Measurements from ENCODE around the gene OR6S1.
"Not testable (repeated sequence)": the region's sequence is repeated elsewhere in the genome, so short reads cannot be mapped to it uniquely, and the experiment has no call there.

The OR6S1 gene

DNA sequence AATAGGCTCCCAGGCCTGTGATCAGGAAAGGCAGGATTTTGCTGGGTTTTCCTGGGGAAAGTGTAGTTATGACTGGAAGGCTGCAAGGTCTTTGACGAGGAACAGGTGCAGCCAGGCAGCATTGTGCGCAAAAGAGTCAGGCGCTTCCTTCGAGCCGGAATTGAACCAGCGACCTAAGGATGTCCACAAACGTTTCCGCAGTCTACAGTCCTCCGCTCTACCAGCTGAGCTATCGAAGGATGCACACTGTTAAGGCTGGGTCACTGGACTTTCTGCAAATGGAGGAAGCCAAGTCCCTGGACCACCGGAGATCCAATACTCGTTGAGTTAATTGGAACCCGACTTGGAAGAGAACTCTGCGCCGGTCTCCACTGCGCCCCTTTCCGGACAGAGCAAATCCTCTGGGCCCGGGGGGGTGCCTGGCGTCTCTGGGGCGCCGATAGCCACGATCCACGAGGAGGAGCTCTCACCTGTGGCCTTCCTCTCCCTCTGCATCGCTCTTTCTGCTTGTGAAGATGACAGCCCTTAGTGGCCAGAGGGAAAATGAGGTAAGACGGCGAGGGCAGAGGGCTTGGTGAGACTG lies 18.4 kb upstream of the OR6S1 start:
- CTCF ChIA-PET = interaction anchor here (0.6 to 4.9 kb wide), 5 partner anchors 14 to 54 kb away, joined by 3 to 51 read pairs (median 5); no protein-coding TSS in a partner anchor
- Mint-ChIP-seq H3K36me3 (no peaks in the 10 kb centered on the region), H3K27ac (no peak overlapping the region), H3K4me3 (no peak overlapping the region), H3K9me3 (no peaks in the 10 kb centered on the region), H3K27me3 (peaks cover 96% of the 10 kb centered on the region), H3K4me1 (peaks cover 48% of the 10 kb centered on the region)
- no peak for DNase-seq

DNA sequence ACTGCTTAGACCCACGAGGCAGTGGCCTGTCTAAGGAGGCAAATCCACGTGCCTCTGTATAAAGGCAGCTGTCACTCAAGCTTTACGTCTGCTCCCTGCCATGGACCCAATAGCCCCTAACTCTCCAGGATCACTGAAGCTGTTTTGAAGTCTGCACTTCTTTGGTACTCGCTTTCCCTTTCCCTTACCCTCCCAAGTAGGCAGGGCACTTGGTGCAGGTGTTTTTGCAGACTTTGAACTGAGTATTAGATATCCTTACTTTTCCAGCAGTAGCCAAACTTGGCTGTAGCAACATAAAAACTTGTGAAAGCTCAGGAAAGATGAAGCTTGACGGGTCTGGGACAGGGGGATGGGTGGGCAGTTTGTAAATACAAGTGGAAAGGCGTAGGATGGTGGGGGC lies 17.8 kb upstream of the OR6S1 start:
- peaks cover 94% of the 10 kb centered on the region for H3K27me3 Mint-ChIP-seq
- no peaks in the 10 kb centered on the region for H3K9me3 Mint-ChIP-seq
- CTCF ChIA-PET = interaction anchor here (1.0 to 4.9 kb wide), 6 partner anchors 13 to 75 kb away, joined by 3 to 51 read pairs (median 10); partner anchors contain the start of gene ANG
- peaks cover 46% of the 10 kb centered on the region for H3K4me1 Mint-ChIP-seq
- no peak for DNase-seq
- peaks cover under 1% of the 10 kb centered on the region for H3K36me3 Mint-ChIP-seq
- no peak overlapping the region for H3K27ac Mint-ChIP-seq
- no peak overlapping the region for H3K4me3 Mint-ChIP-seq

- Mint-ChIP-seq H3K27ac (no peak overlapping the region), H3K4me3 (no peak overlapping the region), H3K27me3 (peaks cover 94% of the 10 kb centered on the region), H3K36me3 (peaks cover 2% of the 10 kb centered on the region), H3K9me3 (no peaks in the 10 kb centered on the region), H3K4me1 (peaks cover 47% of the 10 kb centered on the region)
- CTCF ChIA-PET = interaction anchor here (1.4 to 4.9 kb wide), 8 partner anchors 22 to 76 kb away, joined by 3 to 51 read pairs (median 10); partner anchors contain the start of genes ANG and RNASE4
- no peak for DNase-seq
These were observed 16.8 kb upstream of the OR6S1 start for GRCh38 chr14:20658246-20658645.

- CTCF ChIA-PET = interaction anchor here (0.7 to 4.9 kb wide), 13 partner anchors 10 to 199 kb away, joined by 3 to 51 read pairs (median 5); partner anchors contain the start of genes ANG and RNASE4
- peaks cover 46% of the 10 kb centered on the region for H3K4me1 Mint-ChIP-seq
- H3K4me3 Mint-ChIP-seq = no peak overlapping the region
- peaks cover 2% of the 10 kb centered on the region for H3K36me3 Mint-ChIP-seq
- H3K27ac Mint-ChIP-seq = no peak overlapping the region
- peak; percentile 44 for DNase-seq
- peaks cover 94% of the 10 kb centered on the region for H3K27me3 Mint-ChIP-seq
- H3K9me3 Mint-ChIP-seq = no peaks in the 10 kb centered on the region
These were observed 16.0 kb upstream of the OR6S1 start for GRCh38 chr14:20657216-20658211.

GRCh38 chr14:20656274-20656673 lies 14.8 kb upstream of the OR6S1 start:
- CTCF ChIA-PET = interaction anchor here (1.1 to 4.9 kb wide), 6 partner anchors 9 to 35 kb away, joined by 5 to 51 read pairs (median 14); partner anchors contain the start of genes ANG and RNASE4
- Mint-ChIP-seq H3K27me3 (peaks cover 88% of the 10 kb centered on the region), H3K36me3 (peaks cover 2% of the 10 kb centered on the region), H3K4me1 (peaks cover 37% of the 10 kb centered on the region), H3K9me3 (no peaks in the 10 kb centered on the region), H3K27ac (no peak overlapping the region), H3K4me3 (no peak overlapping the region)
- no peak for DNase-seq

DNA sequence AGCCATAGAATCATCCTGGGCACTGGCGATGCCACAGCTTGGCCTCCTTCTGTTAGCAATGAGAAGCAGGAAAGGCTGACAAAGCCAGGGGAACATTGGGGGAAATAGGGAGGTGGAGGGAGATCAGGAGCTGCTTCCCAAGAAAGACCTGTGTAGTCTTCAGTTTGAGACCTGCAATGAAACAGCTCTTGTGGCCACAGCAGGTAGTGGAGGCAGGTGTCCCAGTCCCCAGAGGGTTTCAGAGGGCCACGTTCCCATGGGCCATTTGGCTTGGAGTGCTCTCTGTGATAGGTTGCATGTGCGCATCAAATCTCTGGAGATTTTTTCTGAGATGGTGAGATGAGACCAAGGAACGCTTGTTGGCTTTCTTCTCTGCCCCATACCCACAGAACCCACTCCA lies 14.4 kb upstream of the OR6S1 start:
- Mint-ChIP-seq H3K4me1 (peaks cover 36% of the 10 kb centered on the region), H3K27me3 (peaks cover 88% of the 10 kb centered on the region)
- CTCF ChIA-PET = interaction anchor here (0.7 to 4.9 kb wide), 5 partner anchors 9 to 43 kb away, joined by 3 to 51 read pairs (median 14); partner anchors contain the start of gene ANG

GRCh38 chr14:20652996-20653975 lies 11.8 kb upstream of the OR6S1 start:
- Mint-ChIP-seq H3K4me3 (peak overlapping the region; percentile 12), H3K4me1 (peaks cover 32% of the 10 kb centered on the region), H3K36me3 (peaks cover 2% of the 10 kb centered on the region), H3K27ac (no peak overlapping the region), H3K27me3 (peaks cover 82% of the 10 kb centered on the region), H3K9me3 (no peaks in the 10 kb centered on the region)
- DNase-seq = peak; percentile 40
- CTCF ChIA-PET = interaction anchor here (1.0 kb wide), 1 partner anchor 38 kb away, joined by 5 read pairs; no protein-coding TSS in a partner anchor

More for the DNA sequence above, 14.4 kb upstream of the OR6S1 start:
- peaks cover 2% of the 10 kb centered on the region for H3K36me3 Mint-ChIP-seq
- no peak overlapping the region for H3K4me3 Mint-ChIP-seq
- no peaks in the 10 kb centered on the region for H3K9me3 Mint-ChIP-seq
- H3K27ac Mint-ChIP-seq = no peak overlapping the region
- DNase-seq = no peak

GRCh38 chr14:20645481-20645880 lies 4.0 kb upstream of the OR6S1 start:
- no peak for DNase-seq
- Mint-ChIP-seq H3K36me3 (no peaks in the 10 kb centered on the region), H3K4me3 (no peak overlapping the region), H3K27ac (no peak overlapping the region), H3K9me3 (no peaks in the 10 kb centered on the region), H3K27me3 (peaks cover 53% of the 10 kb centered on the region), H3K4me1 (no peaks in the 10 kb centered on the region)
- CTCF ChIA-PET = interaction anchor here (1.2 to 1.9 kb wide), 4 partner anchors 12 to 49 kb away, joined by 4 to 7 read pairs (median 4); no protein-coding TSS in a partner anchor

- H3K27me3 Mint-ChIP-seq = peaks cover 47% of the 10 kb centered on the region
- H3K4me3 Mint-ChIP-seq = no peak overlapping the region
These were observed 3.0 kb upstream of the OR6S1 start for GRCh38 chr14:20644520-20644919.

GRCh38 chr14:20642755-20643154 lies 1.3 kb upstream of the OR6S1 start:
- not testable (repeated sequence) for H3K36me3 Mint-ChIP-seq

More at GRCh38 chr14:20644520-20644919, 3.0 kb upstream of the OR6S1 start:
- no peak for DNase-seq
- Mint-ChIP-seq H3K4me1 (no peaks in the 10 kb centered on the region), H3K9me3 (no peaks in the 10 kb centered on the region), H3K27ac (no peak overlapping the region), H3K36me3 (no peaks in the 10 kb centered on the region)
- CTCF ChIA-PET = interaction anchor here (1.8 kb wide), 1 partner anchor 13 kb away, joined by 7 read pairs; no protein-coding TSS in a partner anchor

GRCh38 chr14:20642182-20642581 lies 691 bp upstream of the OR6S1 start:
- Mint-ChIP-seq H3K27me3 (peaks cover 32% of the 10 kb centered on the region), H3K4me3 (no peak overlapping the region), H3K36me3 (no peaks in the 10 kb centered on the region), H3K9me3 (no peaks in the 10 kb centered on the region), H3K27ac (no peak overlapping the region), H3K4me1 (no peaks in the 10 kb centered on the region)
- CTCF ChIA-PET = interaction anchor here (0.8 kb wide), 1 partner anchor 52 kb away, joined by 3 read pairs; no protein-coding TSS in a partner anchor
- no peak for DNase-seq

More at GRCh38 chr14:20642755-20643154, 1.3 kb upstream of the OR6S1 start:
- CTCF ChIA-PET = interaction anchor here (0.8 to 1.0 kb wide), 2 partner anchors 39 to 52 kb away, joined by 3 read pairs; no protein-coding TSS in a partner anchor
- DNase-seq, H3K4me1 Mint-ChIP-seq, H3K9me3 Mint-ChIP-seq, H3K27ac Mint-ChIP-seq, H3K4me3 Mint-ChIP-seq: not testable (repeated sequence)
- peaks cover 34% of the 10 kb centered on the region for H3K27me3 Mint-ChIP-seq

DNA sequence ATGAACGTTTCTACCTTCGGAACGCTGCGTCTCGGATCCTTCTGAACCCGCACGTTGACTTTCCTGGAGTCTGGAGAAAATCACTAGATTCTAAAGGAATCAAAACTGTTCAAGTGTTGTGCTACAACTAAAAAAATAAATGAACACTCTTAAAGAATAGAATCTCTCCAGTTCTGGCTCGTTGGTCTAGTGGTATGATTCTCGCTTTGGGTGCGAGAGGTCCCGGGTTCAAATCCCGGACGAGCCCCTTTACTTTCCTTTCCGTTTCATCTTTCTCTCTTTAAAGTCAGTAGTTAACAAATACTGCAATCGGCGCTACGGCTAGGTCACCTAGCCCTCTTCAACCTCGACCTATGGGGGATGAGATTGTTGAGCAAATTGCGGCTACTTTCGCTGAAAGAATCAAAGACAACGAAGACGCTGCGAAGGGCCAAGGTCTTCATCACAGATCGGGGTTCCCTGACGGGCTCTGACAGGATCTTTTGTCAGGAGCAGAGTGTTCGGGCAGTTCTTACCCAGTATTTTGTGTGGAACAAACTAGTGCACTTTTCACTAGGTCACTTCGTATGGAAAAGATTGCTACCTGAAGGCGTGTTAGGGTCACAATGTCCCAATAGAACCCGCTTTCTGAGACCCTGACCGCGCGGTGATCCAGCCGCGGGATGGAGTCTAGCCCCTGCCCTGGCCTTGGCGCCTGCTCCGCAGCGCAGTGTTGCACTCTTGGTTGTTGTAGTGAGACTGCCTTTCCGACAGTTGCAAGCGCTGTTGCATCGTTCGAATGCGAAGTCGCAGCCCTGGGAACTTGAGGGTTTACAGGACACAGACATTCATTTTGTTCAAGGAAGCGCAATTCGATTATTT lies 8.4 kb downstream of the OR6S1 start:
- Mint-ChIP-seq H3K36me3 (no peaks in the 10 kb centered on the region), H3K9me3 (no peaks in the 10 kb centered on the region), H3K27ac (peak overlapping the region; percentile 81), H3K27me3 (peaks cover 82% of the 10 kb centered on the region), H3K4me3 (peak overlapping the region; percentile 69), H3K4me1 (peaks cover 33% of the 10 kb centered on the region)
- CTCF ChIA-PET = interaction anchor here (3.1 kb wide), 1 partner anchor 51 kb away, joined by 16 read pairs; the partner anchor contains the start of gene RNASE4
- peak; percentile 63 for DNase-seq

Data from activated naive CD4-positive, alpha-beta T cell treated with anti-CD3 and anti-CD28 coated beads, Interleukin-2, amount 10 ng/mL, durations not matched to agents 7 days and 5 days (primary cell).